K562 (cell line): ENCODE data around the gene TPCN1. TPM values are rescaled to one million over a fixed set of nuclear protein-coding genes. Genes with fewer than 3 reads are reported as not detected.

Experiments used
- ATAC-seq: fragments of 200-7000 bp; cut with Tn5 transposase; 3 replicates; pipeline ENCODE4 v1.9.1; 2020; ENCODE audit warnings: moderate library complexity
- BruUV-seq: library from RNA; stranded (reverse); fragments of 400-500 nt; replicated peaks from 2 replicates; lab custom pipeline; 2021; lab: Mats Ljungman, UMichigan
- CTCF ChIA-PET: fragments of 300-600 bp; formaldehyde crosslinking; extraction: SDS; loops from one replicate; lab custom pipeline; 2021; ENCODE audit warnings: low intra/inter-chr PET ratio; lab: Yijun Ruan, JAX
- POLR2A ChIA-PET: fragments of 300-600, 350-650 bp; sonication (Branson Sonifier 250); formaldehyde crosslinking; extraction: SDS; loops from one replicate; lab custom pipeline; 2021; ENCODE audit warnings: antibody characterized with exemption, inconsistent platforms; lab: Yijun Ruan, JAX
- DNase-seq, 4 experiments: peaks; one replicate each; pipeline versions ENCODE4 v3.0.0 to v3.0.0-alpha.2; 2011 to 2018; ENCODE audit warnings: low spot score in 3 of 4, mixed read lengths in 3 of 4; ENCODE audit errors: extremely low read depth in 1 of 4
- FAIRE-seq: peaks from 2 replicates; lab custom pipeline; 2011; peaks lifted over from hg19 to GRCh38; lab: Jason Lieb, UNC
- H2AFZ ChIP-seq: 2 replicates; pipeline ENCODE4 v1.6.0; 2011; ENCODE audit warnings: low read depth, low read length, control low read depth, inconsistent platforms
- H3K27ac ChIP-seq: fragments of 200-600 bp; 3 replicates; pipeline ENCODE4 v1.8.0; 2011; ENCODE audit warnings: low read depth, mild to moderate bottlenecking, control low read depth, inconsistent platforms, low read length, moderate library complexity, mixed read lengths; ENCODE audit errors: extremely low read depth
- H3K27me3 ChIP-seq, 2 experiments: fragments of 300-600 bp in 1 of 2; 2 replicates in 1 of 2; 3 replicates in 1 of 2; pipeline versions ENCODE4 v1.6.0 to v1.8.0; 2011; ENCODE audit warnings: inconsistent platforms in 2 of 2, low read length in 2 of 2, mild to moderate bottlenecking in 1 of 2, mixed read lengths in 1 of 2, moderate library complexity in 1 of 2; ENCODE audit not compliant: control insufficient read depth in 2 of 2, insufficient read depth in 2 of 2
- H3K36me3 ChIP-seq: fragments of 300-600 bp; 3 replicates; pipeline ENCODE4 v1.8.0; 2011; ENCODE audit warnings: mild to moderate bottlenecking, low read length, inconsistent platforms; ENCODE audit not compliant: control insufficient read depth, insufficient read depth
- H3K4me1 ChIP-seq, 2 experiments: fragments of 200-600 bp in 1 of 2; replicated peaks in 1 of 2; 2 replicates in 1 of 2; 3 replicates in 1 of 2; pipeline versions ENCODE4 v1.5.1 to v1.8.0; 2011; ENCODE audit warnings: inconsistent platforms in 2 of 2, low read length in 2 of 2, mild to moderate bottlenecking in 1 of 2, mixed read lengths in 1 of 2, moderate library complexity in 1 of 2; ENCODE audit not compliant: control insufficient read depth in 2 of 2, insufficient read depth in 2 of 2
- H3K4me2 ChIP-seq: 2 replicates; pipeline ENCODE4 v1.6.1; 2011; ENCODE audit warnings: low read length, control low read depth, inconsistent platforms, mixed read lengths; ENCODE audit not compliant: insufficient read depth
- H3K4me3 ChIP-seq: fragments of 200-600 bp; sonication (generic), shearing (Covaris generic); 2 replicates; pipeline ENCODE4 v1.5.1; 2016; ENCODE audit warnings: control low read depth, inconsistent platforms
- H3K79me2 ChIP-seq: fragments of 200-600 bp; 3 replicates; pipeline ENCODE4 v1.8.0; 2011; ENCODE audit warnings: low read length, inconsistent platforms; ENCODE audit not compliant: control insufficient read depth, insufficient read depth
- H3K9ac ChIP-seq, 2 experiments: 2 replicates each; pipeline versions ENCODE4 v1.6.0 to v1.6.1; 2011; ENCODE audit warnings: low read depth in 2 of 2, low read length in 2 of 2, control low read depth in 1 of 2, inconsistent platforms in 1 of 2, mild to moderate bottlenecking in 1 of 2, mixed read lengths in 1 of 2; ENCODE audit not compliant: insufficient read depth in 1 of 2
- H3K9me1 ChIP-seq: one replicate; pipeline ENCODE4 v1.6.0; 2011; ENCODE audit warnings: inconsistent platforms, mild to moderate bottlenecking, low read length, moderate library complexity; ENCODE audit not compliant: control insufficient read depth, insufficient read depth
- H3K9me3 ChIP-seq: replicated peaks from 2 replicates; pipeline ENCODE4 v1.5.1; 2011; ENCODE audit warnings: low read depth, low read length, inconsistent platforms; ENCODE audit not compliant: control insufficient read depth, insufficient read depth
- H4K20me1 ChIP-seq: replicated peaks from 2 replicates; pipeline ENCODE4 v1.6.1; 2011; ENCODE audit warnings: low read length, inconsistent platforms, mixed read lengths; ENCODE audit not compliant: control insufficient read depth, insufficient read depth
- POLR2AphosphoS5 ChIP-seq: IDR thresholded peaks from 2 replicates; pipeline ENCODE4 v1.6.1; 2011; ENCODE audit warnings: mild to moderate bottlenecking, low read depth, low read length, moderate library complexity; ENCODE audit not compliant: control insufficient read depth, insufficient read depth
- ZBTB40 ChIP-seq, 2 experiments: fragments of 450-650 bp in 1 of 2; sonication (generic) in 1 of 2; formaldehyde crosslinking in 1 of 2; IDR thresholded peaks; 2 replicates each; pipeline versions ENCODE4 v1.7.1 to v1.9.0; 2016 to 2022; ENCODE audit warnings: inconsistent platforms in 1 of 2, mild to moderate bottlenecking in 1 of 2, missing genetic modification reagents in 1 of 2
- WGBS: fragments of 100-300 bp; shearing (Covaris generic); methylation state at CpG from one replicate; pipeline ENCODE4 v1.1.6; 2016; ENCODE audit warnings: low coverage, mixed read lengths; ENCODE audit not compliant: insufficient coverage; ENCODE audit errors: missing lambda C conversion rate; 5-methylcytosine and 5-hydroxymethylcytosine counted together
- in situ Hi-C: fragments of 300-500 bp; cut with MboI; formaldehyde crosslinking; loops from 4 replicates; pipeline ENCODE4 v1.15.0; 2018; ENCODE audit warnings: inconsistent platforms, mixed read lengths
- intact Hi-C: fragments of 100-400 bp; cut with micrococcal nuclease; formaldehyde crosslinking; loops from 2 replicates; pipeline ENCODE4 v1.14.2; 2022
- polyA plus RNA-seq, 8 experiments: library from polyadenylated mRNA; depleted of rRNA in 4 of 8; stranded (reverse) in 5 of 8; unstranded in 3 of 8; fragments of >200 nt; fragmentation: Nextera tagmentation in 2 of 8; fragmentation: Illumina TruSeq in 1 of 8; extraction: Ambion mirVana in 2 of 8; extraction: Trizol in 1 of 8; gene quantifications; 2 replicates each; pipeline versions ENCODE4 v1.2.1 to v1.2.3, GENCODE V29; 2011 to 2014; ENCODE audit warnings: inconsistent platforms in 1 of 8, missing spikeins in 1 of 8
- total RNA-seq, 7 experiments: library from RNA; depleted of rRNA in 6 of 7; stranded (reverse); fragments of >200 nt in 6 of 7; fragmentation: Illumina TruSeq in 2 of 7; extraction: Trizol in 2 of 7; gene quantifications; 2 replicates each; pipeline versions ENCODE4 v1.2.1 to v1.2.3, GENCODE V29; 2011 to 2021; ENCODE audit warnings: low replicate concordance in 1 of 7

The TPCN1 gene
- total and polyA plus RNA-seq, 9 of the 15 experiments (the other 6 are each of a cell fraction or from before 2014, with no cell fraction given): 0.80 to 23.8 (median 7.4) TPM

- 83% methylated on average over 11 of the region's 11 CpGs for WGBS
Observed at GRCh38 chr12:113305281-113305856, 84.1 kb downstream of the TPCN1 start.

More at GRCh38 chr12:113305281-113305856, 84.1 kb downstream of the TPCN1 start:
- no TSS peak for BruUV-seq
- Histone ChIP-seq H3K36me3 (peaks cover 46% of the 10 kb centered on the region; the same call in 2 of the 3 replicates), H4K20me1 (no peaks in the 10 kb centered on the region), H3K27ac (no peak overlapping the region), H3K4me2 (no peak overlapping the region), H3K9ac (0 out of 4 replicates have a peak overlapping the region, but pooled peaks of 1 of the 2 experiments have one; percentile 22), H3K79me2 (no peaks in the 10 kb centered on the region), H3K4me1 (peaks cover 15 to 21% of the 10 kb centered on the region in 2 experiments; a peak in 4 of 5 replicates), H3K4me3 (no peak overlapping the region), H2AFZ (no peak overlapping the region), H3K9me1 (no peaks in the 10 kb centered on the region)
- POLR2A ChIA-PET: no interaction called here
- in situ Hi-C loops: no loop called here
- intact Hi-C loops: no loop called here
- CTCF ChIA-PET: no interaction called here
- no peak for FAIRE-seq
- no peak for DNase-seq
- no peak for TF ChIP-seq POLR2AphosphoS5
- peak; percentile 92 for TF ChIP-seq ZBTB40 (IDR thresholded peaks at IDR 0.05)
- peak; percentile 91 for TF ChIP-seq ZBTB40 (CRISPR knock-in tag; IDR thresholded peaks at IDR 0.05)
- TF ChIP-seq, all 486 proteins: peak for 1
- H3K27me3 ChIP-seq: no peaks in the 10 kb centered on the region
- ATAC-seq: no peak
- H3K9me3 ChIP-seq: no peaks in the 10 kb centered on the region
